Loucy (cell line): ENCODE measurements around the gene LHPP.

Experiments used
- CTCF ChIP-seq: fragments of 200-600 bp; sonication (generic); conservative IDR thresholded peaks from 2 replicates; pipeline ENCODE4 v1.5.1; 2014; ENCODE audit warnings: mild to moderate bottlenecking, antibody characterized with exemption, low read length
- EZH2phosphoT487 ChIP-seq: fragments of 200-600 bp; IDR thresholded peaks from 2 replicates; pipeline ENCODE4 v1.6.1; 2018; ENCODE audit warnings: antibody characterized with exemption, mild to moderate bottlenecking, moderate library complexity, borderline replicate concordance

GRCh38 chr10:124468624-124469023 lies 7.0 kb downstream of the LHPP start:
- TF ChIP-seq CTCF (no peak), EZH2phosphoT487 (no peak)
